WTC11 (cell line): Measurements from ENCODE around the gene MUC4. TPM values are rescaled to one million over a fixed set of nuclear protein-coding genes. Genes with fewer than 3 reads are reported as not detected.

ENCODE experiments used
- ATAC-seq: fragments of 200-7000 bp; cut with Tn5 transposase; 2 replicates; pipeline ENCODE4 v1.10.0; 2021; ENCODE audit warnings: mild to moderate bottlenecking, moderate library complexity
- CTCF ChIA-PET: fragments of 300-600 bp; sonication (Branson Sonifier 250); formaldehyde crosslinking; loops from one replicate; lab custom pipeline; 2021; ENCODE audit warnings: antibody characterized with exemption; lab: Charles Lee
- POLR2A ChIA-PET: fragments of 350-600 bp; sonication (Branson Sonifier 250); formaldehyde crosslinking; loops from one replicate; lab custom pipeline; 2021; ENCODE audit warnings: antibody characterized with exemption; lab: Charles Lee
- DNase-seq: peaks from one replicate; pipeline ENCODE4 v3.0.0; 2021; ENCODE audit warnings: low spot score
- H3K27ac Mint-ChIP-seq: 2 replicates; pipeline ENCODE4 v1.8.0; 2021; ENCODE audit warnings: mixed read lengths
- H3K27me3 Mint-ChIP-seq: 2 replicates; pipeline ENCODE4 v1.8.0; 2021; ENCODE audit warnings: low read depth, mild to moderate bottlenecking, moderate library complexity, mixed read lengths
- H3K36me3 Mint-ChIP-seq: 2 replicates; pipeline ENCODE4 v1.8.0; 2021; ENCODE audit warnings: mixed read lengths
- H3K4me1 Mint-ChIP-seq: 2 replicates; pipeline ENCODE4 v1.8.0; 2022; ENCODE audit warnings: mixed read lengths
- H3K4me3 Mint-ChIP-seq: 2 replicates; pipeline ENCODE4 v1.8.0; 2021; ENCODE audit warnings: mild to moderate bottlenecking, moderate library complexity, mixed read lengths
- H3K9me3 Mint-ChIP-seq: 2 replicates; pipeline ENCODE4 v1.8.0; 2021; ENCODE audit warnings: mixed read lengths
- GABPB1 ChIP-seq: sonication (generic); formaldehyde crosslinking; IDR thresholded peaks from 2 replicates; pipeline ENCODE4 v1.8.1; 2023; ENCODE audit warnings: mild to moderate bottlenecking, missing genetic modification reagents
- JAZF1 ChIP-seq: fragments of 250-450 bp; sonication (Bioruptor Pico); IDR thresholded peaks from 2 replicates; pipeline ENCODE4 v1.9.0; 2021; ENCODE audit warnings: moderate library complexity, mild to moderate bottlenecking, inconsistent platforms
- KAT7 ChIP-seq: sonication (generic); formaldehyde crosslinking; IDR thresholded peaks from 2 replicates; pipeline ENCODE4 v1.8.1; 2023; ENCODE audit warnings: missing genetic modification reagents, mild to moderate bottlenecking, borderline replicate concordance
- NFATC4 ChIP-seq: fragments of 250-450 bp; sonication (Bioruptor Pico); IDR thresholded peaks from 2 replicates; pipeline ENCODE4 v1.9.0; 2021; ENCODE audit warnings: mild to moderate bottlenecking
- NFE2L1 ChIP-seq: sonication (generic); formaldehyde crosslinking; IDR thresholded peaks from 2 replicates; pipeline ENCODE4 v1.8.1; 2023; ENCODE audit warnings: missing genetic modification reagents
- SMAD3 ChIP-seq: sonication (generic); formaldehyde crosslinking; IDR thresholded peaks from 2 replicates; pipeline ENCODE4 v1.8.0; 2022; ENCODE audit warnings: missing genetic modification reagents, mild to moderate bottlenecking, borderline replicate concordance
- SMAD4 ChIP-seq: sonication (generic); formaldehyde crosslinking; IDR thresholded peaks from 2 replicates; pipeline ENCODE4 v1.8.0; 2022; ENCODE audit warnings: mild to moderate bottlenecking, missing genetic modification reagents
- SP1 ChIP-seq: sonication (generic); formaldehyde crosslinking; conservative IDR thresholded peaks from 2 replicates; pipeline ENCODE4 v1.8.1; 2022; ENCODE audit warnings: missing genetic modification reagents
- TEAD1 ChIP-seq: sonication (generic); formaldehyde crosslinking; IDR thresholded peaks from 2 replicates; pipeline ENCODE4 v1.8.0; 2022; ENCODE audit warnings: mild to moderate bottlenecking, missing genetic modification reagents
- ZNF138 ChIP-seq: sonication (generic); formaldehyde crosslinking; conservative IDR thresholded peaks from 2 replicates; pipeline ENCODE4 v1.8.1; 2022; ENCODE audit warnings: mild to moderate bottlenecking, moderate library complexity, missing genetic modification reagents
- ZNF317 ChIP-seq: sonication (generic); formaldehyde crosslinking; IDR thresholded peaks from 2 replicates; pipeline ENCODE4 v1.8.1; 2023; ENCODE audit warnings: low read depth, mild to moderate bottlenecking, moderate library complexity, missing genetic modification reagents, borderline replicate concordance
- ZNF416 ChIP-seq: fragments of 250-450 bp; sonication (Bioruptor Pico); IDR thresholded peaks from 2 replicates; pipeline ENCODE4 v1.9.0; 2021; ENCODE audit warnings: mild to moderate bottlenecking, inconsistent platforms
- total RNA-seq: library from RNA; stranded (reverse); gene quantifications from 3 replicates; pipeline ENCODE4 v1.2.3, GENCODE V29; 2021
- TF ChIP-seq, protein P1 (sequence below): sonication (generic); formaldehyde crosslinking; IDR thresholded peaks from 2 replicates; pipeline ENCODE4 v1.8.0; 2022; ENCODE audit warnings: mild to moderate bottlenecking, missing genetic modification reagents
- TF ChIP-seq, protein P2 (sequence below): fragments of 250-450 bp; sonication (Bioruptor Pico); IDR thresholded peaks from 2 replicates; pipeline ENCODE4 v1.9.0; 2021; ENCODE audit warnings: moderate library complexity, mild to moderate bottlenecking, inconsistent platforms, borderline replicate concordance
- TF ChIP-seq, protein P3 (sequence below): sonication (generic); formaldehyde crosslinking; conservative IDR thresholded peaks from 2 replicates; pipeline ENCODE4 v1.8.1; 2022; ENCODE audit warnings: mild to moderate bottlenecking, missing genetic modification reagents
- TF ChIP-seq, protein P4 (sequence below): sonication (generic); formaldehyde crosslinking; IDR thresholded peaks from 2 replicates; pipeline ENCODE4 v1.8.0; 2023; ENCODE audit warnings: missing genetic modification reagents
- TF ChIP-seq, protein P5 (sequence below): sonication (generic); formaldehyde crosslinking; IDR thresholded peaks from 2 replicates; pipeline ENCODE4 v1.8.1; 2023; ENCODE audit warnings: mild to moderate bottlenecking, missing genetic modification reagents
- TF ChIP-seq, protein P6 (sequence below): sonication (generic); formaldehyde crosslinking; IDR thresholded peaks from 2 replicates; pipeline ENCODE4 v1.8.1; 2023; ENCODE audit warnings: mild to moderate bottlenecking, missing genetic modification reagents, borderline replicate concordance
- TF ChIP-seq, protein P7 (sequence below): sonication (generic); formaldehyde crosslinking; IDR thresholded peaks from 2 replicates; pipeline ENCODE4 v1.8.1; 2022; ENCODE audit warnings: mild to moderate bottlenecking, missing genetic modification reagents, moderate library complexity, borderline replicate concordance
- TF ChIP-seq, protein P8 (sequence below): sonication (generic); formaldehyde crosslinking; IDR thresholded peaks from 2 replicates; pipeline ENCODE4 v1.8.0; 2022; ENCODE audit warnings: mild to moderate bottlenecking, missing genetic modification reagents

The MUC4 gene
- total RNA-seq, 1 experiment from 2014 or later = 2.1 TPM

DNA sequence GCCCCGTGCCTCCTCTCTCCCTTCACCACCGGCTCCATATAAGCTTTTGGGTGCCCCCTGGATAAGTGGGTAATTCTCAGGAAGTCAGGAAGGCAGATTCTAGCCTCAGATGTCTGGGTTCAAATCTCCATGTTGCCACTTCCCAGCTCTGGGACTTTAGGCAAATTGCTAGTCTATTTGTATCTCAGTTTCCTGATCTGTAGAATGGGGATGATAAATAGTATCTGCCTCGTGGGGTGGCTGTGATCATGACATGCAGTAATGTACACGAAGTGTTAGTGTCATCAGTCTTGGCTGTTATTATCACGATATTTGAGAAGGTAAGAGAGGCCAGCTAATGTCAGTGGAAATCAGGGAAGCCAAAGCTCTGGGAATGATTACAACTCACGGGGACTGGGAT, 43.3 kb downstream of the MUC4 start (continued):
- TF ChIP-seq, protein P1, sequence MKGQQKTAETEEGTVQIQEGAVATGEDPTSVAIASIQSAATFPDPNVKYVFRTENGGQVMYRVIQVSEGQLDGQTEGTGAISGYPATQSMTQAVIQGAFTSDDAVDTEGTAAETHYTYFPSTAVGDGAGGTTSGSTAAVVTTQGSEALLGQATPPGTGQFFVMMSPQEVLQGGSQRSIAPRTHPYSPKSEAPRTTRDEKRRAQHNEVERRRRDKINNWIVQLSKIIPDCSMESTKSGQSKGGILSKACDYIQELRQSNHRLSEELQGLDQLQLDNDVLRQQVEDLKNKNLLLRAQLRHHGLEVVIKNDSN = no peak
- no peak for TF ChIP-seq SMAD4 (CRISPR knock-in tag)
- no peak for TF ChIP-seq ZNF317 (CRISPR knock-in tag)
- TF ChIP-seq ZNF416 (CRISPR knock-in tag) = no peak
- TF ChIP-seq, protein P2, sequence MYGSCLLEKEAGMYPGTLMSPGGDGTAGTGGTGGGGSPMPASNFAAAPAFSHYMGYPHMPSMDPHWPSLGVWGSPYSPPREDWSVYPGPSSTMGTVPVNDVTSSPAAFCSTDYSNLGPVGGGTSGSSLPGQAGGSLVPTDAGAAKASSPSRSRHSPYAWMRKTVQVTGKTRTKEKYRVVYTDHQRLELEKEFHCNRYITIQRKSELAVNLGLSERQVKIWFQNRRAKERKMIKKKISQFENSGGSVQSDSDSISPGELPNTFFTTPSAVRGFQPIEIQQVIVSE = no peak

DNA sequence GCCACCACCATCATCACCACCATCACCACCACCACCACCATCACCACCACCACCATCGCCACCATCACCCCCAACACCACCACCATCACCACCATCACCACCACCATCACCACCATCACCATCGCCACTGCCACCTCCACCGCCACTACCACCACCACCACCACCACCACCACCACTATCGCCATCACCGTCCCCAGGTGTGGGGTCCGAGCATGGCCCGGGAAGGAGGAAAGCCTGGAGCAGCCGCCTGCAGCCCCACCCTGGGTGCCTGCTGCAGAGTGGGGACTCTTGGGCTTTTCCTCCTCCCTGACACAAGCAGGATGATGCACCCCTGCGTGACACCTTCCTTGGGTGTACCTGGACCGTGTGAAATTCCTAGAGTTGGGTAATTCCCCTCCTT, 43.9 kb downstream of the MUC4 start:
- CTCF ChIA-PET = no interaction called here
- DNase-seq (no peak), ATAC-seq (no peak)
- peaks cover 3% of the 10 kb centered on the region; the same call in 1 of the 2 replicates for H3K9me3 Mint-ChIP-seq
- POLR2A ChIA-PET = interaction anchor here (0.6 kb wide), 1 partner anchor 8 kb away, joined by 4 read pairs; no protein-coding TSS in a partner anchor
- no peak overlapping the region for H3K4me3 Mint-ChIP-seq
- no peaks in the 10 kb centered on the region for H3K36me3 Mint-ChIP-seq
- TF ChIP-seq, protein P3, sequence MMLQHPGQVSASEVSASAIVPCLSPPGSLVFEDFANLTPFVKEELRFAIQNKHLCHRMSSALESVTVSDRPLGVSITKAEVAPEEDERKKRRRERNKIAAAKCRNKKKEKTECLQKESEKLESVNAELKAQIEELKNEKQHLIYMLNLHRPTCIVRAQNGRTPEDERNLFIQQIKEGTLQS = no peak
- TF ChIP-seq, protein P4, sequence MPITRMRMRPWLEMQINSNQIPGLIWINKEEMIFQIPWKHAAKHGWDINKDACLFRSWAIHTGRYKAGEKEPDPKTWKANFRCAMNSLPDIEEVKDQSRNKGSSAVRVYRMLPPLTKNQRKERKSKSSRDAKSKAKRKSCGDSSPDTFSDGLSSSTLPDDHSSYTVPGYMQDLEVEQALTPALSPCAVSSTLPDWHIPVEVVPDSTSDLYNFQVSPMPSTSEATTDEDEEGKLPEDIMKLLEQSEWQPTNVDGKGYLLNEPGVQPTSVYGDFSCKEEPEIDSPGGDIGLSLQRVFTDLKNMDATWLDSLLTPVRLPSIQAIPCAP (CRISPR knock-in tag) = no peak
- TF ChIP-seq, protein P5, sequence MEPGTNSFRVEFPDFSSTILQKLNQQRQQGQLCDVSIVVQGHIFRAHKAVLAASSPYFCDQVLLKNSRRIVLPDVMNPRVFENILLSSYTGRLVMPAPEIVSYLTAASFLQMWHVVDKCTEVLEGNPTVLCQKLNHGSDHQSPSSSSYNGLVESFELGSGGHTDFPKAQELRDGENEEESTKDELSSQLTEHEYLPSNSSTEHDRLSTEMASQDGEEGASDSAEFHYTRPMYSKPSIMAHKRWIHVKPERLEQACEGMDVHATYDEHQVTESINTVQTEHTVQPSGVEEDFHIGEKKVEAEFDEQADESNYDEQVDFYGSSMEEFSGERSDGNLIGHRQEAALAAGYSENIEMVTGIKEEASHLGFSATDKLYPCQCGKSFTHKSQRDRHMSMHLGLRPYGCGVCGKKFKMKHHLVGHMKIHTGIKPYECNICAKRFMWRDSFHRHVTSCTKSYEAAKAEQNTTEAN (CRISPR knock-in tag) = no peak
- TF ChIP-seq, protein P6, sequence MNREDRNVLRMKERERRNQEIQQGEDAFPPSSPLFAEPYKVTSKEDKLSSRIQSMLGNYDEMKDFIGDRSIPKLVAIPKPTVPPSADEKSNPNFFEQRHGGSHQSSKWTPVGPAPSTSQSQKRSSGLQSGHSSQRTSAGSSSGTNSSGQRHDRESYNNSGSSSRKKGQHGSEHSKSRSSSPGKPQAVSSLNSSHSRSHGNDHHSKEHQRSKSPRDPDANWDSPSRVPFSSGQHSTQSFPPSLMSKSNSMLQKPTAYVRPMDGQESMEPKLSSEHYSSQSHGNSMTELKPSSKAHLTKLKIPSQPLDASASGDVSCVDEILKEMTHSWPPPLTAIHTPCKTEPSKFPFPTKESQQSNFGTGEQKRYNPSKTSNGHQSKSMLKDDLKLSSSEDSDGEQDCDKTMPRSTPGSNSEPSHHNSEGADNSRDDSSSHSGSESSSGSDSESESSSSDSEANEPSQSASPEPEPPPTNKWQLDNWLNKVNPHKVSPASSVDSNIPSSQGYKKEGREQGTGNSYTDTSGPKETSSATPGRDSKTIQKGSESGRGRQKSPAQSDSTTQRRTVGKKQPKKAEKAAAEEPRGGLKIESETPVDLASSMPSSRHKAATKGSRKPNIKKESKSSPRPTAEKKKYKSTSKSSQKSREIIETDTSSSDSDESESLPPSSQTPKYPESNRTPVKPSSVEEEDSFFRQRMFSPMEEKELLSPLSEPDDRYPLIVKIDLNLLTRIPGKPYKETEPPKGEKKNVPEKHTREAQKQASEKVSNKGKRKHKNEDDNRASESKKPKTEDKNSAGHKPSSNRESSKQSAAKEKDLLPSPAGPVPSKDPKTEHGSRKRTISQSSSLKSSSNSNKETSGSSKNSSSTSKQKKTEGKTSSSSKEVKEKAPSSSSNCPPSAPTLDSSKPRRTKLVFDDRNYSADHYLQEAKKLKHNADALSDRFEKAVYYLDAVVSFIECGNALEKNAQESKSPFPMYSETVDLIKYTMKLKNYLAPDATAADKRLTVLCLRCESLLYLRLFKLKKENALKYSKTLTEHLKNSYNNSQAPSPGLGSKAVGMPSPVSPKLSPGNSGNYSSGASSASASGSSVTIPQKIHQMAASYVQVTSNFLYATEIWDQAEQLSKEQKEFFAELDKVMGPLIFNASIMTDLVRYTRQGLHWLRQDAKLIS = no peak
- TF ChIP-seq GABPB1 (CRISPR knock-in tag) = no peak
- TF ChIP-seq JAZF1 (CRISPR knock-in tag) = no peak
- no peak for TF ChIP-seq ZNF138 (CRISPR knock-in tag)
- no peak for TF ChIP-seq SMAD3
- TF ChIP-seq NFE2L1 (CRISPR knock-in tag) = no peak
- TF ChIP-seq, protein P7, sequence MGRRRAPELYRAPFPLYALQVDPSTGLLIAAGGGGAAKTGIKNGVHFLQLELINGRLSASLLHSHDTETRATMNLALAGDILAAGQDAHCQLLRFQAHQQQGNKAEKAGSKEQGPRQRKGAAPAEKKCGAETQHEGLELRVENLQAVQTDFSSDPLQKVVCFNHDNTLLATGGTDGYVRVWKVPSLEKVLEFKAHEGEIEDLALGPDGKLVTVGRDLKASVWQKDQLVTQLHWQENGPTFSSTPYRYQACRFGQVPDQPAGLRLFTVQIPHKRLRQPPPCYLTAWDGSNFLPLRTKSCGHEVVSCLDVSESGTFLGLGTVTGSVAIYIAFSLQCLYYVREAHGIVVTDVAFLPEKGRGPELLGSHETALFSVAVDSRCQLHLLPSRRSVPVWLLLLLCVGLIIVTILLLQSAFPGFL (CRISPR knock-in tag) = no peak
- TF ChIP-seq KAT7 (CRISPR knock-in tag) = no peak
- no peak for TF ChIP-seq NFATC4 (CRISPR knock-in tag)
- TF ChIP-seq, protein P8, sequence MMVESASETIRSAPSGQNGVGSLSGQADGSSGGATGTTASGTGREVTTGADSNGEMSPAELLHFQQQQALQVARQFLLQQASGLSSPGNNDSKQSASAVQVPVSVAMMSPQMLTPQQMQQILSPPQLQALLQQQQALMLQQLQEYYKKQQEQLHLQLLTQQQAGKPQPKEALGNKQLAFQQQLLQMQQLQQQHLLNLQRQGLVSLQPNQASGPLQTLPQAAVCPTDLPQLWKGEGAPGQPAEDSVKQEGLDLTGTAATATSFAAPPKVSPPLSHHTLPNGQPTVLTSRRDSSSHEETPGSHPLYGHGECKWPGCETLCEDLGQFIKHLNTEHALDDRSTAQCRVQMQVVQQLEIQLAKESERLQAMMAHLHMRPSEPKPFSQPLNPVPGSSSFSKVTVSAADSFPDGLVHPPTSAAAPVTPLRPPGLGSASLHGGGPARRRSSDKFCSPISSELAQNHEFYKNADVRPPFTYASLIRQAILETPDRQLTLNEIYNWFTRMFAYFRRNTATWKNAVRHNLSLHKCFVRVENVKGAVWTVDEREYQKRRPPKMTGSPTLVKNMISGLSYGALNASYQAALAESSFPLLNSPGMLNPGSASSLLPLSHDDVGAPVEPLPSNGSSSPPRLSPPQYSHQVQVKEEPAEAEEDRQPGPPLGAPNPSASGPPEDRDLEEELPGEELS (CRISPR knock-in tag) = no peak
- TF ChIP-seq TEAD1 (CRISPR knock-in tag) = no peak
- TF ChIP-seq SP1 (CRISPR knock-in tag) = no peak
- no peaks in the 10 kb centered on the region; the same call in 1 of the 2 replicates for H3K27me3 Mint-ChIP-seq
- peaks cover 3% of the 10 kb centered on the region; the same call in 1 of the 2 replicates for H3K4me1 Mint-ChIP-seq
- H3K27ac Mint-ChIP-seq = no peak overlapping the region
